ENCODE data around the gene LRRC28.

Gene LRRC28

GRCh38 chr15:99341786-99342185, 90.5 kb downstream of the LRRC28 start:
- H3K9ac ChIP-seq (ENCODE audit: low read depth, low read length), result no peak overlapping the region
- no peaks in the 10 kb centered on the region for H3K4me1 ChIP-seq (ENCODE audit: control insufficient read depth, insufficient read depth, low read length)
- H3K27ac ChIP-seq (ENCODE audit: low read depth, low read length), result no peak overlapping the region
- no peaks in the 10 kb centered on the region for H3K36me3 ChIP-seq (ENCODE audit: control insufficient read depth, insufficient read depth, low read length)
- H3K4me3 ChIP-seq (ENCODE audit: low read depth, low read length), result no peak overlapping the region
- no peaks in the 10 kb centered on the region for H3K27me3 ChIP-seq (ENCODE audit: control insufficient read depth, insufficient read depth, low read length)
- H3K9me3 ChIP-seq (ENCODE audit: control insufficient read depth, insufficient read depth, low read length), result no peaks in the 10 kb centered on the region

- H3K9ac ChIP-seq (ENCODE audit: low read depth, low read length), result no peak overlapping the region
- no peaks in the 10 kb centered on the region for H3K27me3 ChIP-seq (ENCODE audit: control insufficient read depth, insufficient read depth, low read length)
- no peak overlapping the region for H3K27ac ChIP-seq (ENCODE audit: low read depth, low read length)
- no peak overlapping the region for H3K4me3 ChIP-seq (ENCODE audit: low read depth, low read length)
- no peaks in the 10 kb centered on the region for H3K9me3 ChIP-seq (ENCODE audit: control insufficient read depth, insufficient read depth, low read length)
- no peaks in the 10 kb centered on the region for H3K36me3 ChIP-seq (ENCODE audit: control insufficient read depth, insufficient read depth, low read length)
- no peaks in the 10 kb centered on the region for H3K4me1 ChIP-seq (ENCODE audit: control insufficient read depth, insufficient read depth, low read length)
Measured at GRCh38 chr15:99343208-99343607, 91.9 kb downstream of the LRRC28 start.

DNA sequence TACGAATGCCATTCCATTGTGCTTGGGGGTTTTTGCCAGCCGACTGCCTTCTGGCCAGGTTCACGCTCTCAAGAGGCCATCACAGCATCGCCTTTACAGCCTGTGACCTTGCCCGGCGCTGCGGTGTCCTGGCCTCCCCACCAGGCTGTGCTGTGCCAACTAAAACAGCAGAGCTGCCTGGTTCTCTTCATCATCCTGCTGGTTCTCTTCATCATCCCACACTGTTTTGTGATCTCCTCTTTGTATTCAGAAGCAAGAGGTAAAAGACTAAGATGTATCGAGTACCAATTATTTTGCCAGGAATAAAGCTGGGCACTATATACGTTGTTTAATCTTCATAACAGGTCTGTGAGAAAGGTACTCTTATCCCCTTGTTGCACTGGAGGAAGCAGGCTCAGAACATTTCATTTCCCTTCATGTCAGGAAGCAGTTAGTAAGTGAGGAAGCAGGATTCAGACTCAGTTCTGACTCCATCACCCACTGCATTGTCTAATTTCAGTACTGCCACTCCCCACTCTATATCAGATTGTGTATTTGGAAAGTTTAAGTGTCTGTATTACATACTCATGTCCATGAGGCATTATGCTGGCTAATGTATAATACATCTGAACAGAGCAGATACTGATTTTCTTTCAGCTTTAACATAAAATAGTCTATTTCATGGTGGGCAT, 92.7 kb downstream of the LRRC28 start:
- Histone ChIP-seq H3K4me3 (ENCODE audit: low read depth, low read length) (no peak overlapping the region), H3K36me3 (ENCODE audit: control insufficient read depth, insufficient read depth, low read length) (no peaks in the 10 kb centered on the region), H3K27me3 (ENCODE audit: control insufficient read depth, insufficient read depth, low read length) (no peaks in the 10 kb centered on the region), H3K27ac (ENCODE audit: low read depth, low read length) (no peak overlapping the region), H3K9me3 (ENCODE audit: control insufficient read depth, insufficient read depth, low read length) (no peaks in the 10 kb centered on the region), H3K9ac (ENCODE audit: low read depth, low read length) (no peak overlapping the region), H3K4me1 (ENCODE audit: control insufficient read depth, insufficient read depth, low read length) (no peaks in the 10 kb centered on the region)

- no peaks in the 10 kb centered on the region for H3K36me3 ChIP-seq (ENCODE audit: control insufficient read depth, insufficient read depth, low read length)
- no peak overlapping the region for H3K27ac ChIP-seq (ENCODE audit: low read depth, low read length)
- no peak overlapping the region for H3K4me3 ChIP-seq (ENCODE audit: low read depth, low read length)
- H3K4me1 ChIP-seq (ENCODE audit: control insufficient read depth, insufficient read depth, low read length), result no peaks in the 10 kb centered on the region
- H3K9ac ChIP-seq (ENCODE audit: low read depth, low read length), result no peak overlapping the region
- H3K9me3 ChIP-seq (ENCODE audit: control insufficient read depth, insufficient read depth, low read length), result no peaks in the 10 kb centered on the region
- no peaks in the 10 kb centered on the region for H3K27me3 ChIP-seq (ENCODE audit: control insufficient read depth, insufficient read depth, low read length)
Measured at GRCh38 chr15:99344639-99345038, 93.4 kb downstream of the LRRC28 start.

- peaks cover 3% of the 10 kb centered on the region; the same call in 1 of the 2 replicates for H3K4me1 ChIP-seq (ENCODE audit: control insufficient read depth, insufficient read depth, low read length)
Measured at GRCh38 chr15:99345242-99345641, 94.0 kb downstream of the LRRC28 start.

GRCh38 chr15:99345832-99346462, 94.7 kb downstream of the LRRC28 start:
- Histone ChIP-seq H3K9ac (ENCODE audit: low read depth, low read length) (no peak overlapping the region), H3K27ac (ENCODE audit: low read depth, low read length) (no peak overlapping the region), H3K27me3 (ENCODE audit: control insufficient read depth, insufficient read depth, low read length) (no peaks in the 10 kb centered on the region), H3K4me1 (ENCODE audit: control insufficient read depth, insufficient read depth, low read length) (peaks cover 8% of the 10 kb centered on the region; the same call in 1 of the 2 replicates), H3K9me3 (ENCODE audit: control insufficient read depth, insufficient read depth, low read length) (no peaks in the 10 kb centered on the region), H3K4me3 (ENCODE audit: low read depth, low read length) (no peak overlapping the region), H3K36me3 (ENCODE audit: control insufficient read depth, insufficient read depth, low read length) (no peaks in the 10 kb centered on the region)

More at GRCh38 chr15:99345242-99345641, 94.0 kb downstream of the LRRC28 start:
- Histone ChIP-seq H3K36me3 (ENCODE audit: control insufficient read depth, insufficient read depth, low read length) (no peaks in the 10 kb centered on the region), H3K27me3 (ENCODE audit: control insufficient read depth, insufficient read depth, low read length) (no peaks in the 10 kb centered on the region), H3K27ac (ENCODE audit: low read depth, low read length) (no peak overlapping the region), H3K4me3 (ENCODE audit: low read depth, low read length) (no peak overlapping the region), H3K9me3 (ENCODE audit: control insufficient read depth, insufficient read depth, low read length) (no peaks in the 10 kb centered on the region), H3K9ac (ENCODE audit: low read depth, low read length) (no peak overlapping the region)

- H3K27ac ChIP-seq (ENCODE audit: low read depth, low read length), result no peak overlapping the region
- no peaks in the 10 kb centered on the region for H3K9me3 ChIP-seq (ENCODE audit: control insufficient read depth, insufficient read depth, low read length)
- no peaks in the 10 kb centered on the region for H3K27me3 ChIP-seq (ENCODE audit: control insufficient read depth, insufficient read depth, low read length)
- peaks cover 8% of the 10 kb centered on the region; the same call in 1 of the 2 replicates for H3K4me1 ChIP-seq (ENCODE audit: control insufficient read depth, insufficient read depth, low read length)
- no peak overlapping the region for H3K4me3 ChIP-seq (ENCODE audit: low read depth, low read length)
- H3K9ac ChIP-seq (ENCODE audit: low read depth, low read length), result no peak overlapping the region
- no peaks in the 10 kb centered on the region for H3K36me3 ChIP-seq (ENCODE audit: control insufficient read depth, insufficient read depth, low read length)
Measured at GRCh38 chr15:99347574-99347973, 96.3 kb downstream of the LRRC28 start.

DNA sequence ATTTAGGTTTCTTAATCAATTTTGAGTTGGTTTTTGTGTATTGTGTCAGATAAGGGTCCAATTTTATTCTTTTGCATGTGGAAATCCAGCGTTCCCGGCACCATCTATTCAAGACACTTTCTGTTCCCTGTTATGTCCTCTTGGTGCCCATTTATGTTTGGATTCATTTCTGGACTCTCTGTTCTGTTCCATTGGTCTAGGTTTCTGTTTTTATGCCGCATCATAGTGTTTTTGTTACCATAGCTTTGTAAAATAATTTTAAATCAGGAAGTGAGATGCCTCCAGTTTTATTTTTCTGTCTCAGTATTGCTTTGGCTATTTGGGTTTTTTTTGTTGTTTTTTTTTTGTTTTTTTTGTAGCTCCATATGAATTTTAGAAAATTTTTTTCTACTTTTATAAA, 97.1 kb downstream of the LRRC28 start:
- Histone ChIP-seq H3K27me3 (ENCODE audit: control insufficient read depth, insufficient read depth, low read length) (no peaks in the 10 kb centered on the region), H3K36me3 (ENCODE audit: control insufficient read depth, insufficient read depth, low read length) (no peaks in the 10 kb centered on the region), H3K4me3 (ENCODE audit: low read depth, low read length) (no peak overlapping the region), H3K9me3 (ENCODE audit: control insufficient read depth, insufficient read depth, low read length) (no peaks in the 10 kb centered on the region), H3K9ac (ENCODE audit: low read depth, low read length) (no peak overlapping the region), H3K27ac (ENCODE audit: low read depth, low read length) (no peak overlapping the region), H3K4me1 (ENCODE audit: control insufficient read depth, insufficient read depth, low read length) (peaks cover 8% of the 10 kb centered on the region; the same call in 1 of the 2 replicates)

GRCh38 chr15:99350408-99350807, 99.1 kb downstream of the LRRC28 start:
- Histone ChIP-seq H3K4me3 (ENCODE audit: low read depth, low read length) (no peak overlapping the region), H3K36me3 (ENCODE audit: control insufficient read depth, insufficient read depth, low read length) (no peaks in the 10 kb centered on the region), H3K9me3 (ENCODE audit: control insufficient read depth, insufficient read depth, low read length) (no peaks in the 10 kb centered on the region)

DNA sequence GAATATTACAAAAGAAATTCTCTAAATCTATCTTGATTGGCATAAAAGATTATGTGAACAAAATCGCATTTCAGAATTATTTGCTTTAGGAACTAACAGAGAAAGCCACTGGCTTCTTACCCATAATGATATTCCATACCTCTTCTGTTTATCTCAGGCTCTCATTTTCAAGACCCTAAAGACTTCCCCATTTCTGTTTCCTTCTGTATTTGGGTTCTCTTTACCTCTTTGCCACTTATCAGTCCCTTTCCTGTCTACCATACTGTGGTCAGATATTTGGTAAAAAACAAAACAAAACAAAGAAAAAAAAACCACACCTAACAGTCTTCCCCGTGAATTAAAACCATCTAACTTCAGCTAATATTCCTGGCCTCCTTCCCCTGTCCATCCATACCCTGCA, 108.5 kb downstream of the LRRC28 start:
- Histone ChIP-seq H3K27me3 (ENCODE audit: control insufficient read depth, insufficient read depth, low read length) (no peaks in the 10 kb centered on the region), H3K9ac (ENCODE audit: low read depth, low read length) (no peak overlapping the region), H3K4me1 (ENCODE audit: control insufficient read depth, insufficient read depth, low read length) (no peaks in the 10 kb centered on the region), H3K36me3 (ENCODE audit: control insufficient read depth, insufficient read depth, low read length) (no peaks in the 10 kb centered on the region), H3K9me3 (ENCODE audit: control insufficient read depth, insufficient read depth, low read length) (no peaks in the 10 kb centered on the region), H3K4me3 (ENCODE audit: low read depth, low read length) (no peak overlapping the region), H3K27ac (ENCODE audit: low read depth, low read length) (no peak overlapping the region)

More at GRCh38 chr15:99350408-99350807, 99.1 kb downstream of the LRRC28 start:
- Histone ChIP-seq H3K27me3 (ENCODE audit: control insufficient read depth, insufficient read depth, low read length) (no peaks in the 10 kb centered on the region), H3K4me1 (ENCODE audit: control insufficient read depth, insufficient read depth, low read length) (peaks cover 8% of the 10 kb centered on the region; the same call in 1 of the 2 replicates), H3K9ac (ENCODE audit: low read depth, low read length) (no peak overlapping the region), H3K27ac (ENCODE audit: low read depth, low read length) (no peak overlapping the region)

DNA sequence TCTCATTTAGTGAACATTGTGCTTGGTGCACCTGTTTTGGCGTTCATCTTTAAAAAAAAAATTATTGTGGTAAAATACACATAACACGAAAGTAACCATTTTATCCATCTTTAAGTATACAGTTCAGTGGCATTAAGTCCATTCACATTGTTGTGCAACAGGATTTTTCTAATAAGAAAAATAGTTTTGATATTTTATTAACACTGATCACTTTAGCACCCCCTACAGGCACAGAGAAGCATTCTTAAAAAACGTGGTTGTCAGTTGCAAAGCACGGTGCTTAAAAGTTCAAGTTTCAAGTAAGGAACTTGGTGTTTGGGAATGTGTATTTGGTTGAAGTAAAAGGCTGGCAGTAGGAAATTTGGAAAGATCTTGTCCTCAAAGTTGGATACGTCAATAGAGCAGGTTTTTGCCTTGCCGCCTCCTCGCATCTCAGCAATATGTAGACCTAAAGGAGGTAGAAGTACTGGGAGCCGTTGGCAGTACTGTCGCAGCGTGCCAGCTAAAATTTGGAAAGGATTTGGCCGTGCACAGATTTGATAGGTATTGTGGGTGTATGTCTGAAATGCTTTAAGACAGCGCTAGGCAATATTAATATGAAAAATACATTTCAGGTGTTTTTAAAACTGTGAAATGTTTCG, 110.4 kb downstream of the LRRC28 start:
- no peaks in the 10 kb centered on the region for H3K36me3 ChIP-seq (ENCODE audit: control insufficient read depth, insufficient read depth, low read length)
- no peaks in the 10 kb centered on the region for H3K4me1 ChIP-seq (ENCODE audit: control insufficient read depth, insufficient read depth, low read length)
- H3K27ac ChIP-seq (ENCODE audit: low read depth, low read length), result no peak overlapping the region
- no peak overlapping the region for H3K4me3 ChIP-seq (ENCODE audit: low read depth, low read length)
- no peaks in the 10 kb centered on the region for H3K27me3 ChIP-seq (ENCODE audit: control insufficient read depth, insufficient read depth, low read length)
- no peak overlapping the region for H3K9ac ChIP-seq (ENCODE audit: low read depth, low read length)
- H3K9me3 ChIP-seq (ENCODE audit: control insufficient read depth, insufficient read depth, low read length), result 0 out of 2 replicates have a peak, but pooled peaks cover 6% of the 10 kb centered on the region

All from HUES48 (cell line).